Esophagus muscularis mucosa (tissue), 4 donors: Measurements from ENCODE around the gene RHBDD3.

ENCODE experiments used
- CTCF ChIP-seq, 3 experiments: fragments of 200-600 bp in 2 of 3; fragments of 450-650 bp in 1 of 3; sonication (generic) in 2 of 3; IDR thresholded peaks; one replicate each; pipeline ENCODE4 v1.5.1; 2017 to 2019; ENCODE audit warnings: antibody characterized with exemption in 3 of 3, mild to moderate bottlenecking in 2 of 3, moderate library complexity in 1 of 3
- EP300 ChIP-seq: sonication (generic); formaldehyde crosslinking; IDR thresholded peaks from one replicate; pipeline ENCODE4 v1.6.1; 2017; ENCODE audit warnings: antibody characterized with exemption
- POLR2A ChIP-seq: fragments of 450-650 bp; IDR thresholded peaks from one replicate; pipeline ENCODE4 v1.6.1; 2017; ENCODE audit warnings: antibody characterized with exemption, moderate library complexity, mild to moderate bottlenecking, low read depth
- POLR2AphosphoS5 ChIP-seq, 2 donors: sonication (generic); formaldehyde crosslinking; IDR thresholded peaks; one replicate each; pipeline ENCODE4 v1.6.1; 2017; ENCODE audit warnings: antibody characterized with exemption in 2 of 2

GRCh38 chr22:29269731-29270474, 2.1 kb upstream of the RHBDD3 start:
- TF ChIP-seq CTCF (IDR thresholded peaks at IDR 0.05) (no peak), POLR2A (no peak), POLR2AphosphoS5 (IDR thresholded peaks at IDR 0.05) (no peak), EP300 (no peak)
